ENCODE measurements around the gene AMOTL1.

AMOTL1 gene

DNA sequence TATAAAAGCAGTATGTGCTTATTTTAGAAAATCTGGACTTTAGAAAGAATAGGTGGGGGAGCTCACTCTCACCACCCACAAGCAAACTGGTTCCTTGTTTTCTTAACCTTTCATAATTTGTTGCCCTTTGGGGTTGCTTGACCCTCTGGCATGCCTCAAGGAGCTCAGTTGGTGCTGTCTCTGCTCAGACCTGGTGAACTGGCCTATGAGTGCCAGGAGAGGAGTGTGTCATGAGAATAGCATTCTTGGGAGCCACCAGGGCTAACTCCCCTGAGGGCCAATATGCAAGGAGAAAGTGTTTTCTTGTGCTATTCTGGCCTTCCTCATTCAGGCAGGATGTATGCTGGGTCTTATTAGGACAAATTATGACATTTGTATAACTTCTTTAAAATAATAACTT lies 21.0 kb upstream of the AMOTL1 start:
- no peak for DNase-seq

DNA sequence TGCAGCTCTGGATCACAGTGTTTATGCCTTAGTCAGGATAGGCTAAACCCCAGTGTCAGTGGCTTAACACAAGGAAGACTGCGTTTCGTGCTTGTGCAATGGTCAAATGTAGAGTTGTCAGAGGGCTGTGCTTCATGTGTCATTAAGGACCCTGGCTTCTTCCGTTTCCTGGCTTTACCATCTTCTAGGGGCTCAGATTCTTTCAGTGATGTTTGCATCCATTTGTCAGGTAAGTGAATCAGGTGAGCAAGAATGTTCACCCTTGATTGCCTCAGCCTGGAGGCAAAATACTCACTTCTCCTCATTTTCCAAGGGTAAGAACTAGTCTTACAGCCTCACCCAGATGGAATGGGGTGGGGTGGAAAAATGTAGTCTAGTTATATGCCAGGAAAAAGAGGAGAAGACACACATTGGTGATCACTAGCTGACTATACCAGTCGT lies 20.5 kb upstream of the AMOTL1 start:
- no peak for DNase-seq

DNA sequence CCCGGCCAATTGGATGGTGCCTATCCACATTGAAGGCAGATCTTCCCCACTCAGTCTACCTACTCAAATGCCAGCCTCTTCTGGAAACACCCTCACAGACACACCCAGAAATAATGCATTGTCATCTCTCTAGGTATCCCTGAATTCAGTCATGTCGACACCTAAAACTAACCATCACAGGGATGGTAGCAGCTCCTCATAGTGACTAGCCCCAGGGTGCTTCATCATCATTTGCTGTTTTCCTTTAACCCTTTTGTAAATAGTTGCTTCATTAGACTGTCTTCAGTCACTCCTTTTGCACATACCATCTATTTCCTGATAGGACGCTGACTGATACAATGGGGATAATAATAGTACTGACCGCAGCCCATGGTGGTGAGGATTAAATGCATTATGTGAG lies 18.8 kb upstream of the AMOTL1 start:
- no peak for DNase-seq

DNA sequence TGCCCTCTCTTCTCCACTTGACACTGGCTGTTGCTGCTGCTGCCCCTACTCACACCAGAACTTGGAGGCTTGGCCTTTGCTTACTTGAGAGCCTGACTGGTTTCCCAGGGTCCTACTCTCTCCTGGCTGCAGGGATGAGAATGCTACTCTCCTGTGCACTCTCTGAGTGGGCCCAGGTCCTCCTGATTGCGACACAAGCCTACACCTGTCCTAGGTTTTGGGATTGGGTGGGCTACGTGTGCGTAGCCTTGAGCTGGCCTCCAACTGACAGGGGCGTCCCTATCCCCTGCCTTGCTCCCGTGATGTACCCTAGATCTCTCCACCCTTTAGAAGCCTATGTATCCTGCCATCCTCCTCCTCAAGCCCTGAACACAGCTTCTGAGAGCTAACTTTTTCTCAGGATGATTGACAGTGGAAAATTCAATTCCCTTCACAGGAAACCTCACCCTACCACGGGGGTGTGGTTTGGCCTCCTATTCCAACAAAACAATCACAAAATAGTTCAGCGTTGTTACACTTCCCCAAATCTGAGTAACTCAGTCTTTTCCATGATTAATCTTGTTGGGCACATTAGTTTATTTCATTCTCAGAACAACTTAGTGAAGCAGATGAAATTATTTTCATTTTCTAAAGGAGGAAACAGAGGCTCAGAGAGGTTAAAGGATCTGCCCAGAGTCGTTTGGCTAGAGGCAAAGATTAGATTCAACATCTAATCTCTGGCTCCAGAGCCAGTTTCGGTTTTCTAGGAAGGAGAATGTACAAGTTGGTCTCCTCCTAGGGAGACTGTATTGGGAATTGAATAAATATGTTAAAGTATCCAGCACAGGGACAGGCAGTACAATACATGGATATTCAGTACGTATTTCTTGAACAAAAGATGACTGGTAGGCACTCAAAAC lies 17.6 kb upstream of the AMOTL1 start:
- DNase-seq: no peak

DNA sequence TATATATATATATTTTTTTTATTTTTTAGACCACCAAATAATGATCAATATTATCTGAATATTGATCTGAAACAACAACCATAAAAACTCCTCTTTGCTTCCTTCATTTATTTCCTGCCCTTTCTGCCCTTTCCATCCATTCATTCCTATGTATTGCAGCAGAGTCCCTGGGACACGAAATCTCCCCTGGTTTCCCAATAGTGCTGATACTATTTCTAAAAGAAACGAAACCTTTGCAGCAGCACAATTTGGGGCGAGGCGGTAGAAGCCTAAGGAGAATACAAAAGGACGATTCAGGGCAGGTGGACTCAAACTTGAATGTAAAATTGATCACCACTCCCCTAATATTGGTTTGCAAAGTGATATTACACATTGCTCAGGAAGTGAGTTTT lies 16.9 kb upstream of the AMOTL1 start:
- DNase-seq: no peak

DNA sequence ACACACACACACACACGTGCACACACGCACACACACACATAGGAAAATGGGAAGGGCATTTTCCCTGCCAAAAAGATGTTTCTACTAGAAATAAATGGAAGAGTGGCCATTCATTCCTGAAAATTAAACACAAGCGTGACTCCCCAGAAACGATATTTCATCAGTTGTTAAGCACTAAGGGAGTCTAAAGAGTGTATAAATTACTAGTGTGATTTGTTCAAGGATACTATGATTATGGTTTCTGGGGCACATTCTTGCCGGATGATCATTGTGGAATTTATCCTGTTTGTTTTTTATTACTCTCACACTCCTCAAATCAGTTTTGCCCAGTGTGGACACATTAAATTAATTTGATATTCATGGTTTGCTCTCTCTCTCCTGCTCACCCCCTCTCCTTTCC lies 16.4 kb upstream of the AMOTL1 start:
- DNase-seq: no peak

DNA sequence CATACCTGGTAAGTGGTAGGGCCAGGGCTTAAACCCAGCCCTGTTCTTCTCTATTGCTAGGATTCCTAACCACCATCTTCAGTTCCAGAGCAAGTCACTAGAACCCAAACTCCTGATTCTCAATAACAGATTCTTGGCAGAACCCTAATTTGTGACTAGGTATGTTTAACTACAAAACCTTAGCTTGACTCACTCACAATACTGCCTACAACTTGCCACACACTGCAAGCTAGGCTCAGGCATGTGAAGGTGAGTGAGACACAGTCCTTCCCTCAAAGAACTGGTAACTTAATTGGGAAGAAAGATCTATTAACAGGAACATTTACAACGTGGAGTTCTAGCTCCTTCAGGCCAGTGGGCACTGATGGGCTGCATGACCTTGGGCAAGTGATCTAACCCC lies 14.5 kb upstream of the AMOTL1 start:
- no peak for DNase-seq

DNA sequence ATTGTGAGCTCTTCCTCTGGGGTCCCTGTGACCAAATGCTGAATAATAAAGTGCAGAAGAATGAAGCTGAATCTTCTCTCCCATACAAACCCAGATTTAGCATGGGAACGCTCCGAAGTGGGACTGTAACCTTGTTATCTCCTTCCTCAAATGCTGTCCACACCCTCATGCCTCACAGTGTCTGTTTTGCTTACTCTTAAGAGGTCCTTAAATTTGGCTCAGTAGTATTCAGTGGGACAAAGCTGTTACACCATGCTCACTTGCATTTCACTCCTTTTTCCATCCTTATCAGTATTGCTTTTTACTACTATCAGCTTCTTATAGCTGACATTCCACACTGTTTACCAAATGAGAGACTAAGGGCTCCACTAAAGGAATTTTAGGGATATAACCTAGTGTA lies 13.8 kb upstream of the AMOTL1 start:
- no peak for DNase-seq

DNA sequence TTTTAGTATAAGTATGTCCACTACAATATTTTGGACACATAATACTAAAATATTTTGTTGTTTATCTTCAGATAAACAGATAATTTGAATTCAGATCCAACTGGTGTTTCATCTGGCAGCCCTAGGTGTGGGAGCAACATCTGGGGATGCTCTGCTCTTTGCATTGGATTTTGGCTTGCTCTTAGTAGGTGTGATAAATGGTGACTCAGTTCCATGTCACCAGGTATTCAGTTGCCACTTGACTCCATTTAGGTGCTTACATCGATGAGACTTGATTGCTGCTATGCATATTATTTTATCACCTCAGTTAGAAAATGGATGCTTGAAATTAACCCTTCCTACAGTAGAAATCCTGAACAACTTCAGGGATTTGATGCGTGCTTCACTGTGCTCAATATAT lies 13.3 kb upstream of the AMOTL1 start:
- no peak for DNase-seq

DNA sequence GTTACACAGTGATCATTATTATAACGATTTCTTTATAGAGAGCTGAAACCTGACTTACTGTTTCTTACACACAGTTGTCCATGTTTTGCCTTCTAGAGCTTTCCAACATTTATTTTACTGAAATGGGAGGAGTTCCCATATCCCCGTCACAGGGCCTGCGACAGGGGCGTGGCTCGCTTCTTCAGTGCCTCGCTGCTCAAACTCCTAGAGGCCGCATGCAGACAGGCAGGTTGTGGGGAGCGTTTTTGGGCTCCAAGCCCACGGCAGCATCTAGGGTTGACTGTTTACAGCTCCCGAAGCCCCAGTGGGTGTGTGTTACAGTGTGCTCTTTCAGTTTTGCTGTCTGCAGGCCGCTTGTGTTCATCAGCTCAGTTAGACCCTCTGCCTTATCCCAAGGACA lies 12.7 kb upstream of the AMOTL1 start:
- no peak for DNase-seq

DNA sequence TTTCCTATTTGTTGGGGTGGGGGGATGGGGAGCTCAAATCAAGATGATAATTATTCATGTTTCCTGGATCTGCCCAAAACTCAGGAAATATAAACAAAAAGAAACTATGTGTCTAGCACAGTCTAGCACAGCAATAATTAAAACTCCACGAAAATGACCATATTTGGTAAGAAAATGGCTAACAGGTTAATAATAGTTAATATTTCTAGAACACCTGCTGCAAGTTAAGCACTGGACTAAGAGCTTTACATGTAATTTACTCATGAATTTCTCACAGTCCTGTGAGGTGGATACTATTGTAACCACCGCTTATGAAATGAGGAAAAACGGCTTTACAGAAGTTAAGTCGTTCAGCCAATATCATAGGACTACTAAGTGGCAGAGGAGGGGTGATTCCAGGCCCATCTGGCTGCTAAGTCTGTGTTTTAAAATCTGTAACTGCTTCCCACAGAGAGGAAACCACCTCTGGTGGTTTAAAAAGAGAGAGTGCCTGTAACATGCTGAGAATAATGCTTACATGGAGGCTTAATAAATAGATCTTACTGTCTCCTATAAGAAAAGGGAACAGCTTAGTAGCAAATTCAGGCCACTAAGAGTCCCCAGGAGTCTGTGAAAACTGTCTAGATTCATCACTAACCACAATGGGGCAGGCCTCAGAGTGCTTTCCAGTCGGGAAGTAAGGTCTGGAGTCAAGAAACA lies 11.0 kb upstream of the AMOTL1 start:
- no peak for DNase-seq

DNA sequence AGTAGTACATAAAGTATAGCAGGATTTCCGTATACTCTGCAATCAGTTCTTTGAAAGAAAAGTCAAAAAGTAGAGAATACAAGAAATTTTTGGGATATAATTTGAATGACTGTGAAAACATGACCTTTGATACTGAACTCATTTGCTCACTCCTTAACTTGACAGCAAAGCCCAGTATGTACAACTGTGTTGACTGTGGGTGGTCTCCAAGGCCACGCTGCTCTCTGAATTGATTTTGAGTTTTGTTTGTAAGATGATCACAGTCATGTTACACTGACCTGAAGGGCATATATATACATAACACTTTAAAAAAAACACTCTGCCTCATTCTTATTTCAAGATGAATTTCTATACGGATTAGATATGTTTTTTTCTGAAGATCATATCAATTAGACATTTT lies 9.5 kb upstream of the AMOTL1 start:
- no peak for DNase-seq

DNA sequence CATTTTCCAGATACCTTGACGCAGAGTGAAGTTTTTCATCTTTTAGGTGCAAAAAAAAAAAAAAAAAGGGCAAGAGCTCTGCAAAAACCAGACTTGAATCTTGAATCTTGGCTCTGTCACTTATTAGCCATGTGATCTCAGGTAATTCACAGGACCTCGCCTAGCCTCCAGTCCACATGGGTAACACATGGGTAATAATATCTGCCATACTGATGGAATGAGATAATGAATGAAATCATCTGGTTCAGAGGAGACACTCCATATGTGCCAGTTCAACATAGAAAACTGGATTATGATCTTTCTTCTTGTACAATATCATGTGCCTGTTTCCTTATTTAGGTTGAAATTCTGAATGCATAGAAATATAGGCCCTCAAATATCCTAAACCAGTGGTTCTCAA lies 8.6 kb upstream of the AMOTL1 start:
- DNase-seq: no peak

DNA sequence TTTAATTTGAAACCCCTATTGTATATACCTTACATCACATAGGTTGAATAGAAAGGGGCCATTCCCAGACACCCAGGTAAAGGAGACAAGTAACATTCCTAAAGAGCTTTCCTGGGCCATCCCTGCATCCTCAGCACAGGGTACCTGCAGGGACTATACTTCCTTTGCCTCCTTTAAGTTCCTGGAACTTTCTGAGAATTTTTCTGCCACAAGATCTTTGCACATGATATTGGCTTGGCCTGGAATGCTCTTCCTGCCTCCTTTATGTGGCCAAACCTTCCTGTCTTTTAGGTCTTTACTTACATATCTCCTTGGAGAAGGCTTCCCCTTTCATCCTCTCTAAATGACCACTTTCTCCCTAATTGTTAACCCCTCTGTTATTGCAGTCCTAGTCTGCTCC lies 7.9 kb upstream of the AMOTL1 start:
- no peak for DNase-seq

DNA sequence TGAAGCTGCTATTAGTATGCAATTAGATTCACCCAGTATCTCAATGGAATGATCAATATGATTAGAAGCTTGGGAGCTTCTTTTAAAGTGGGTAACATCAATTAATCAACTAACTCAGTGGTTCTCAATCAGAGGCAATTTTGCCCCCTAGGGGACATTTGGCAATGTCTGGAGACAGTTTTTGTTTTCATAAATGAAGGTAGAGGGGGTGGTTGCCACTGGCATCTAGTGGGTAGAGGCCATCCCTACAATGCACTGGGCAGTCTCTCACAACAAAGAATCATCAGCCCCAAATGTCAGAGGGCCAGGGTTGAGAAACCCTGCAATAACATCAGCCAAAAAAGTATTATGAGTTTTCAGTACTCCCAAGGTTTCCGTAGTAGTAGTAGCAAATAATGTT lies 5.9 kb upstream of the AMOTL1 start:
- no peak for DNase-seq

DNA sequence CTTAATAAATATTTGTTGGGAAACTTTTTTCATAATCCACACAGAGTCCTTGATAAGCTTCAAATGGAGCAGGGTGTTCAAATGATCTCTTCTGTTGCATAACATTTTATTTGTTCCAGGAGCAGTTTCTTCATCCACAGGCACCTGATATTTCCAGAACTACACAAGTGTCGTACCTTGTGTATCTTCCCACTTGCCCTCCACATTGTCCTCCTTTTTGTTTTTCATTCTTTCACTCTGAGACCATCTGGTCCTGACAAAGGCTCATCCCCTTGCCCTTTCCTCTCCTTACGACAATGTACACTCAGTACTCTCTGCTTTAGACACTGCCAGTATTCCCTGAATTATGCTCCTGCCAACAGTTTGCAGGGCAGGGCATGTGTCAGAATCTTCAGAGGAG lies 5.2 kb upstream of the AMOTL1 start:
- no peak for DNase-seq

DNA sequence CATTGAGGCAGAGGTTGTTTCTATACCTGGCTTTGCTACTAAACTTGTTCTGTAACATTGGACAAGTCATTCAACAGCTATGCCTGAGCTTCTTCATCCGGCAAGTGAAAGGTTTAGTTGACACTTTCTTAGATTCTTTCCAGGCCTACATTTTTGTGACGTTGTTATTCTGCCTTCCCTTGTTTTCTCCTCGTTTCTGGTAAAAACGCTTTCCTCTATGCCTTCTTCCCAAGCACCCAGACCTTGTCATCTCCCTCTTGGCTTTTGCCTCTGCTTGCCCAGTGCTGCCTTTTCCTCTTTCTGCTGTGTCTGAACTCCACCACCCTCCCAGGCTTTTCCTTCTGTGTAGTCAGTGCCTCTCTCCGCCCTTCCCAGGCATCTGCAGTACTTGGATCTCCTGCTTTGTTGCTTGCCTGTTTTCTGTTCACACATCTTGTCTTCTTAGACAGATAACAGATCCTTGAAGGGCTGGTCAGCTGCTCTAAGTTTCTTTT lies 1.4 kb upstream of the AMOTL1 start:
- DNase-seq: no peak

DNA sequence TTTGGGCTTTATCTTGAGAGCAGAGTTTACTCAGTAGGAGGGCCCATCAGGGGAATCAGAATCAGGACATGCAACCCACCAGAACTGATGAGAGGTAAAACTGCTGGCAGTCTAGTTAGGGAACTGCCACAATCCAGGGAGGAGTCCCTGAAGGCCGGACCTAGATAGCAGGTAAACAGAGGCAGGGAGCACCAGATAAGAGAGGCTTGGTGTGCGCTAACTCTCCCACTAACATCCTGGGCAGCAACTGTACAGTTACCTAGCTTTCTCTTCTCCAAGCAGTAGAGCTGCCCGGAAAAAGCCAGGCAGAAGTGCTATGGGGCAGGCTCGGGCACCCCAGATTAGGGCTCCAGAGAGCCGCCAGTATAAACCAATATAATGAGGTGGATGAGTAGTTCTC lies 865 bp upstream of the AMOTL1 start:
- DNase-seq: no peak

DNA sequence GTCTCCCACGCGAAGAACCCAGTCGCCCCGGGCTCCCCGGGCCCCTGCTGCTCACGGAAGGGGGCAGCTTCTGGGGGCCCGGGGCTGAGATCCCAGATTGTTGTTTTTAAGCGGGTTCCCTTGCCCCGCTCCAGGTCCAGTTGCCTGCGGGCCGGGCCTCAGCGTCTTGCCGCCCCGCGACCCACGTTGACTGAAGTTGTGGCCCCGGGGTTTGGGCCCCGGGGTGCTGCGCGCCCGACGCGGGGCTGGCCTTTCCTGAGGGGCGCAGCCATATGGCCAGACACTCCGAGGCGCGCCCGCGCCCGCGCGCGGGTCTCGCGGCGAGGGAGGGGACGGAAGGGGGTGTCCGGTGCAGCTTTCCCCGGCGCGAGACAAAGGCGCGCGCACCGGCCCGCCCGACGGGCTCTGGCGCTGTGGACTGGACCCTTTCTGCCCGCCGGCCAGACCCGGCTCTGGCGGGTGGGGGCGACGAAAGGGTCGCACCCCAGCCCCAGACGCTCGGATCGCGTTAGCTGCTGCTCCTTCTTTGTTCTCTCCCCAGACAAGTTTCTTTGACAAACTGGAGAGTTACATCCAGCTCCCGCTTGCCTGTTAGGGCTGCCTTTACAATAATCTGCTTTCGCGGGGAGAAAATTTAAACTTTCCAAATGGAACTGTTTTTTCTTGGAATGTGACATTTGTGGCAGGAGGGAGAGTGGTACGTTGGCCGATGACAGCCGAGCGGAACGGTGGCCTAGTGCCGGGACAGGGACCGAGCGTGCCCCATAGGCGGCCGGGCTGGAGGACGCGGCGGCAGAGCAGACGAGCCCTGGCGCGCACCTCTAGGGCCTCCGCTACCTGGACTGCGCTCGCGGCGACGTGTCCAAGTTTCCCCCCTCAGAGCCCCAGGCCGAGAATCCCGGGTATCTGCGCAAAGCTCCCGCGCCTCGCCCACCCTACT lies 716 bp downstream of the AMOTL1 start:
- no peak for DNase-seq

DNA sequence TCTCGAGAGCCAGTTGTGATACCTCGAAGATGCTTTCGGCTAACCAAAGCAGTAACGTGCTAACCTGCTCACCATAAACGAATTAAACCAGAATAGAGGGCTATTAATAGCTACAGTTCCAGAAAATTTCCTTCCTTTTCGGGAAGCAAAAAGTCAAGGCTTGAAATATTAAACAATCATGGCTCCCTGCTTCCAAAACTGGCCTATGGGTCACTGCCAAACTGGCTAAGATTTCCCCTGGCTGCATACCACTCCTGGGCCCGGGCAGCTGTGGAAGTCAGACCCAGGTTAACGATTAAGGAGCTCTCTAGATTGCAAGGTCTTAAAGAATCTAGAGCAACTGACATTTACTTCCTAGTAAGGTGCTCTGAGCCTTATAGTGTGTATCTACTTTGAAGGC lies 1.7 kb downstream of the AMOTL1 start:
- DNase-seq: no peak

DNA sequence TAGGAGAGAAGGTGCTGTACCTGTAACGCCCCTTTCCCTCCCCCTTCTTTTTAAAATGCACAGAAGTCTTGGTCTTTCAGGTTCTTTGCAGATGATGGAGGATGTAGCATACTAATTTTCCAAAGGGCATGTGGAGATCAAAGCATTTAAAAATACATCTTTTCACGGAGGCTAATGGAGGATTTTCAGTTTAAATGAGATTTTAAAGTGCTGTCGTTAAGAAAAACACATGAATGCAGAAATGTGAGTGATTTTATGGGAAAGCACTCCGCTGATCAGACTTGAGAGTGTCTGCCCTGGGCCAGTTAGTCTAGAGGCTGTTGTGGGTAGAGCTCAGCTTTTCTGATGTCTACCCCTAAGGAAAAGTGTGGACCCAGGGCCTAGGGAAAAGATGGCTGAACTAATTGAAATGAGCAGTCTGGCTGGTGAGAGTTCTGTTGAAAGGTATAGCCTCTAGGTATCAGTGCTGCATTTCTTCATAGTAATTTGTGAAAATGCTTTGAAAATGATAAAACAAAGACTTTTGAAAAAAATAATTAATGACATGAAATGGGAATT lies 2.5 kb downstream of the AMOTL1 start:
- no peak for DNase-seq

DNA sequence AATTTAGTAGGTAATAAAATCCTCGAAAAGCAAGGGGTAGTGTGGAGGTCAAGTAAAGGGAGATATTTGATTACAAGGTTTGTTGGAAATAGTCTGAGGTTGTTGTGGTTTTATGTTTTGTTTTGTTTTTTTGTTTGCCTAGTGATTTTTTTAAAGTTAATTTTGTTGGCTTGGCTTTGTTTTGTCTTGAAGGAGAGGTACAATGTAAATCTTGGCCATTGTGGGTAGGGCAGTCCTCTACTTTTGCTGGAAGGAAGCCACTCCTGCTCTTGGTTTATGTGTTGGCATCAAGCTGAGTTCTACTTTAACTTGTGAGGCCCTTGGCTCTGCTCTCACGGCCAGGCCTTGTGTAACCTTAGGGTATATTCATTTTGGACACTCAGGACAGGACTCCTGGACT lies 3.2 kb downstream of the AMOTL1 start:
- DNase-seq: no peak

DNA sequence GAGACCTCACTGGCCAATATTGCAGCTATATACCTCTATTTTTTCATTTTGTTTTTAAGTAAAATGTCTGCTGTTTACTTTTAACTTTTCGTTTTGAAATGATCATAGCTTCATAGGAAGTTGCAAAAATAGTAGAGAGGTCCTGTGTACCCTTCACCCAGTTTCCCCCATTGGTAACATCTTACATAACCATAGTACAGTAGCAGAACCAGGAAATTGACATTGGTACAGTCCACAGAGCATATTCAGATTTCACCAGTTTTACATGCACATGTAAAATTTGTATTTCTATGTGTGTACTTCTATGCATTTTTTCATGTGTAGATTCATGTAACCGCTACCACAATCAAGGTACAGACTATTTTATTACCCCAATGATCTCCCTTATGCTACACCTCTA lies 3.8 kb downstream of the AMOTL1 start:
- DNase-seq: no peak

Data from activated CD4-positive, alpha-beta T cell treated with anti-CD3 and anti-CD28 coated beads, Interleukin-2, amount 50 U/mL, for 1 hour (primary cell).